Osteoblast (primary cell): Measurements from ENCODE around the gene LRP5. TPM values are rescaled to one million over a fixed set of nuclear protein-coding genes. Genes with fewer than 3 reads are reported as not detected.
A peak's percentile ranks its signal among the peaks of the same experiment; 100 is the strongest.

Source experiments
- DNase-seq: peaks from one replicate; pipeline ENCODE4 v3.0.0; 2011; ENCODE audit warnings: low spot score, mixed read lengths; ENCODE audit not compliant: insufficient read length; ENCODE audit errors: missing footprints
- H2AFZ ChIP-seq: 2 replicates; pipeline ENCODE4 v1.6.0; 2011; ENCODE audit warnings: mild to moderate bottlenecking, low read length
- H3K27ac ChIP-seq: 2 replicates; pipeline ENCODE4 v1.5.1; 2011; ENCODE audit warnings: mild to moderate bottlenecking, low read depth, low read length, moderate library complexity
- H3K27me3 ChIP-seq: 2 replicates; pipeline ENCODE4 v1.6.0; 2012; ENCODE audit warnings: mild to moderate bottlenecking, control low read depth, inconsistent platforms, low read length, moderate library complexity; ENCODE audit not compliant: insufficient read depth
- H3K36me3 ChIP-seq: 2 replicates; pipeline ENCODE4 v1.5.1; 2011; ENCODE audit warnings: mild to moderate bottlenecking, low read length, control low read depth, moderate library complexity; ENCODE audit not compliant: insufficient read depth
- H3K4me1 ChIP-seq: 2 replicates; pipeline ENCODE4 v1.5.1; 2011; ENCODE audit warnings: mild to moderate bottlenecking, low read length, control low read depth, moderate library complexity; ENCODE audit not compliant: insufficient read depth
- H3K4me2 ChIP-seq: 2 replicates; pipeline ENCODE4 v1.6.0; 2011; ENCODE audit warnings: mild to moderate bottlenecking, low read length; ENCODE audit not compliant: insufficient read depth
- H3K4me3 ChIP-seq: fragments of 200-600 bp; sonication (generic); 3 replicates; pipeline ENCODE4 v1.5.1; 2012; ENCODE audit warnings: mild to moderate bottlenecking, low read length, inconsistent platforms; ENCODE audit not compliant: insufficient read depth
- H3K79me2 ChIP-seq: 2 replicates; pipeline ENCODE4 v1.6.0; 2012; ENCODE audit warnings: mild to moderate bottlenecking, low read length, control low read depth, inconsistent platforms; ENCODE audit not compliant: insufficient read depth
- H3K9me3 ChIP-seq: 2 replicates; pipeline ENCODE4 v1.5.1; 2011; ENCODE audit warnings: low read depth, low read length, control low read depth
- H4K20me1 ChIP-seq: 2 replicates; pipeline ENCODE4 v1.6.0; 2012; ENCODE audit warnings: mild to moderate bottlenecking, low read length, control low read depth; ENCODE audit not compliant: insufficient read depth
- CTCF ChIP-seq: IDR thresholded peaks from 2 replicates; pipeline ENCODE4 v1.5.1; 2011; ENCODE audit warnings: mild to moderate bottlenecking, low read depth, low read length, moderate library complexity; ENCODE audit errors: extremely low read depth
- total RNA-seq: library from RNA; depleted of rRNA; stranded (reverse); fragments of >200 nt; gene quantifications from 2 replicates; pipeline ENCODE4 v1.2.3, GENCODE V29; 2012

The LRP5 gene
- total RNA-seq, 1 donor = 16.3 TPM

GRCh38 chr11:68269414-68270081, 42.8 kb upstream of the LRP5 start:
- H3K27ac ChIP-seq = peak overlapping the region; percentile 98
- DNase-seq = peak; percentile 98
- H4K20me1 ChIP-seq = peaks cover 56% of the 10 kb centered on the region
- H3K4me2 ChIP-seq = peak overlapping the region; percentile 98
- peak overlapping the region; percentile 94 for H3K4me3 ChIP-seq
- no peaks in the 10 kb centered on the region for H3K9me3 ChIP-seq
- no peak overlapping the region for H2AFZ ChIP-seq
- H3K36me3 ChIP-seq = peaks cover 40% of the 10 kb centered on the region
- no peak for TF ChIP-seq CTCF
- peaks cover 21% of the 10 kb centered on the region for H3K4me1 ChIP-seq
- no peaks in the 10 kb centered on the region for H3K27me3 ChIP-seq
- H3K79me2 ChIP-seq = peaks cover 69% of the 10 kb centered on the region

GRCh38 chr11:68270196-68271022, 42.0 kb upstream of the LRP5 start:
- Histone ChIP-seq H3K36me3 (peaks cover 32% of the 10 kb centered on the region), H3K4me2 (peak overlapping the region; percentile 98), H3K9me3 (no peaks in the 10 kb centered on the region), H2AFZ (no peak overlapping the region), H3K4me1 (peaks cover 21% of the 10 kb centered on the region), H3K79me2 (peaks cover 60% of the 10 kb centered on the region), H3K4me3 (peak overlapping the region; percentile 94), H4K20me1 (peaks cover 48% of the 10 kb centered on the region), H3K27me3 (no peaks in the 10 kb centered on the region), H3K27ac (peak overlapping the region; percentile 98)
- TF ChIP-seq CTCF = no peak
- no peak for DNase-seq

- H2AFZ ChIP-seq = peak overlapping the region; percentile 38
- peaks cover 24% of the 10 kb centered on the region for H3K36me3 ChIP-seq
- H3K4me2 ChIP-seq = peak overlapping the region; percentile 98
- H4K20me1 ChIP-seq = peaks cover 41% of the 10 kb centered on the region
- H3K9me3 ChIP-seq = no peaks in the 10 kb centered on the region
- H3K4me1 ChIP-seq = peaks cover 21% of the 10 kb centered on the region
- peak overlapping the region; percentile 94 for H3K4me3 ChIP-seq
- peaks cover 54% of the 10 kb centered on the region for H3K79me2 ChIP-seq
- TF ChIP-seq CTCF = peak; percentile 54
- DNase-seq = peak; percentile 96
- no peaks in the 10 kb centered on the region for H3K27me3 ChIP-seq
- H3K27ac ChIP-seq = peak overlapping the region; percentile 98
These were observed 41.2 kb upstream of the LRP5 start for GRCh38 chr11:68271023-68271780.
